ENCODE data around the gene MRPL20. TPM values are rescaled to one million over a fixed set of nuclear protein-coding genes. Genes with fewer than 3 reads are reported as not detected.

MRPL20 gene
- polyA plus RNA-seq, 3 donors = 110 to 228 (median 190) TPM

DNA sequence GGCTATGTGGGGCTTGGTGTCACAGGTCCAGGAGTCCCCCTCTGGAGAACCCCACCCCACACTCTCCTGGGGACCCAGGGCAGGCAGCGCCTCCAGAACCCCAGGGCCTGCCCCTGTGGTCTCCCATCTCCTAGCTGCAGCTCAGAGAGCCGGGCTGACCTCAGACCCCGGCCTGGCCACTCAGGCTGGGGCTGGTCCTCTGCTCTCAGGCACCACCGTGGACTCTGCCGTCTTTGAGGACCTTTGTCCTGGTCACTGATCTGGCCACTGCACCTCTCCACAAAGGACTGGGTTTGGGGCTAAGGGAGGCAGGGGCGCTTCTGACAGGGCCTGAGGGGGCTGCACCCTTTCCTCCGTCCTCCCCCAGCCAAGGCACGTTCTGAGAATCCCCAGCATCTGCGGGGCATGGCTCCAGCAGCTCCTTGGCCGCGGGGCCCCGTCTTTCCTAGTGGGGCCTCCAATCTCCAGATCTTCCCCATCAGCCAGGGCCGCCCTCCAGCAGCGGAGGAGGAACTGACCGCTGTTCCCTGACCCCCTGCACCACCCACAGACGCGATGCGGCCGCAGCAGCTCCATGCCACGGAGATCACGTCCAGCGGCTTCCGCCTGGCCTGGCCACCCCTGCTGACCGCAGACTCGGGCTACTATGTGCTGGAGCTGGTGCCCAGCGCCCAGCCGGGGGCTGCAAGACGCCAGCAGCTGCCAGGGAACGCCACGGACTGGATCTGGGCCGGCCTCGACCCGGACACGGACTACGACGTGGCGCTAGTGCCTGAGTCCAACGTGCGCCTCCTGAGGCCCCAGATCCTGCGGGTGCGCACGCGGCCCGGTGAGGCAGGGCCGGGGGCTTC lies 31.7 kb upstream of the MRPL20 start:
- H3K27ac ChIP-seq (ENCODE audit: low read depth, low read length) = no peak overlapping the region
- 73 to 87% (median 80%) methylated on average over 41 to 45 of the region's 45 CpGs for WGBS, 3 donors

DNA sequence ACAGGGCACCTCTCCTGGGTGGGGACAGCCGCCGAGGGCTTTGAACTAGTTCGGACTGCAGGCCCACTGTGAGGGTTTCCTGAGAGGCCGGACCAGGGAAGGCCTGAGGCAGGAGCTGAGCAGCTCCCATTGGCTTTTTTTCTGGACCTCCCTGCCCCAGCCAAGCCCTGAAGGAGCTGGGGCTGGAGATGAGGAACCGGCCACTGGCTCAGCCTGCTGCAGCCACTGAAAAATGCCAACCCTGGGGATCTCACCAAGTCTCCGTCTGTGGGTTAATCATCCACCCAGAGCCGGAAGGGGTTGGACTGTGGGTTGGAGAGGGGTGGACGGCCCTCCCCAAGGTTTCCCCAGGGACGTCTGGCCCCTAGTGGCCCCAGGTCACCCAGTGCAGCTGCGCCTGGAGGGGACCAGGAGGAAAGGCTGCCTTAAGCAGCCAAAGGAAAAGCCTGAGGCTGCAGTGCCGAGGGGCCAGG lies 30.8 kb upstream of the MRPL20 start:
- 24 to 65% (median 63%) methylated on average over 11 of the region's 11 CpGs for WGBS, 3 donors
- no peak overlapping the region for H3K27ac ChIP-seq (ENCODE audit: low read depth, low read length)

DNA sequence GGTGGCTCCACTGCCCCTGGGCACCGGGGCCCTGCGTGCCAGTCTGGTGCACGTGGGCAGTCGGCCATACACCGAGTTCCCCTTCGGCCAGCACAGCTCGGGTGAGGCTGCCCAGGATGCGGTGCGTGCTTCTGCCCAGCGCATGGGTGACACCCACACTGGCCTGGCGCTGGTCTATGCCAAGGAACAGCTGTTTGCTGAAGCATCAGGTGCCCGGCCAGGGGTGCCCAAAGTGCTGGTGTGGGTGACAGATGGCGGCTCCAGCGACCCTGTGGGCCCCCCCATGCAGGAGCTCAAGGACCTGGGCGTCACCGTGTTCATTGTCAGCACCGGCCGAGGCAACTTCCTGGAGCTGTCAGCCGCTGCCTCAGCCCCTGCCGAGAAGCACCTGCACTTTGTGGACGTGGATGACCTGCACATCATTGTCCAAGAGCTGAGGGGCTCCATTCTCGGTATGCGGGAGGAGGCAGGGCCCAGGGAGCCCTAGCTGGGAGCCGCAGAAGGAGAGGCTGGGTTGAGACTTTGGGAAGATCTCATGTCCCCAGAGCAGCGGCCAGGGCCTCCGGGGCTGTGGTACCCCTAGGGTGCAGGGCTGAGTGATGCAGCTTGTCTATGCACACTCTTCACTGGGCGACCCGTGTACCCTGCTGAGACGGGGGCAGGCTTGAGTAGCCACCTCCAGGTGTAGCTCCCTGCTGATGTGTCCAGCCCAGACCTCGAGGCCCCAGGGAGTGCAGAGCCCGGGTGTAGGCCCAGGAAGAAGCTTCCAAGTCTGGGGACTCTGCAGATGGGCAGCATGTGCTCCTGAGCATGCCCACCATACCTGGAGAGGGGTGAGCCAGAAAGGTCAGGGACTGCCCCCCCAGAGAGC lies 30.2 kb upstream of the MRPL20 start:
- 31 to 76% (median 75%) methylated on average over 31 of the region's 31 CpGs for WGBS, 3 donors

DNA sequence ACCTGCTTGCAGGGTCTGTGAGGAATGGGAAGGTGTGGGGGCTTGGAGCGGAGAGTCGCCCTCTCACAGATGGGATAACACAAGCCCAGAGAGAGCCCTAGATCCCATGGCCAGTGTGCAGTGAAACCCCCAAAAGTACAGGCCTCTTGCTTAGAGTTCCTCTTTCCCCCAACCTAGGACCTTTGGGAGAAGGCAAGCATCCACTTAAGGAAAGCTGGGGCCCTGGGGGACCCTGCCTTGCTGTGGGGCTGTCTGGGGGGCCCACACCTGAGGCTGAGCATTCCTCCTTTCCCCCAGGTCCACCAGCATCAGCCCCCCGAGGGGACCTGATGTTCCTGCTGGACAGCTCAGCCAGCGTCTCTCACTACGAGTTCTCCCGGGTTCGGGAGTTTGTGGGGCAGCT lies 29.5 kb upstream of the MRPL20 start:
- no peak overlapping the region for H3K27ac ChIP-seq (ENCODE audit: low read depth, low read length)
- WGBS, 3 donors = 44 to 82% (median 75%) methylated on average over 7 of the region's 7 CpGs

More for the DNA sequence above, 30.2 kb upstream of the MRPL20 start:
- H3K27ac ChIP-seq (ENCODE audit: low read depth, low read length) = no peak overlapping the region

- H3K27ac ChIP-seq (ENCODE audit: low read depth, low read length) = no peak overlapping the region
- WGBS, 3 donors = 10 to 19% (median 14%) methylated on average over 34 to 40 of the region's 40 CpGs
These were observed 29.0 kb upstream of the MRPL20 start for GRCh38 chr1:1435911-1436629.

- WGBS, 3 donors = 6 to 13% (median 6%) methylated on average over 44 to 89 of the region's 89 CpGs
- H3K27ac ChIP-seq (ENCODE audit: low read depth, low read length) = peak within 1 kb of the TSS; percentile 11
These were observed 28.2 kb upstream of the MRPL20 start, which contains the start of gene VWA1 for GRCh38 chr1:1435106-1435903. VWA1 (plus strand) TSS chr1:1435690; CDS start chr1:1435749, 59 bp downstream.

GRCh38 chr1:1434824-1435105 lies 27.7 kb upstream of the MRPL20 start:
- 54 to 68% (median 59%) methylated on average over 4 of the region's 4 CpGs for WGBS, 3 donors
- H3K27ac ChIP-seq (ENCODE audit: low read depth, low read length) = peak overlapping the region; percentile 11

GRCh38 chr1:1434131-1434823 lies 27.2 kb upstream of the MRPL20 start:
- H3K27ac ChIP-seq (ENCODE audit: low read depth, low read length) = no peak overlapping the region
- 14 to 32% (median 14%) methylated on average over 28 to 32 of the region's 32 CpGs for WGBS, 3 donors

DNA sequence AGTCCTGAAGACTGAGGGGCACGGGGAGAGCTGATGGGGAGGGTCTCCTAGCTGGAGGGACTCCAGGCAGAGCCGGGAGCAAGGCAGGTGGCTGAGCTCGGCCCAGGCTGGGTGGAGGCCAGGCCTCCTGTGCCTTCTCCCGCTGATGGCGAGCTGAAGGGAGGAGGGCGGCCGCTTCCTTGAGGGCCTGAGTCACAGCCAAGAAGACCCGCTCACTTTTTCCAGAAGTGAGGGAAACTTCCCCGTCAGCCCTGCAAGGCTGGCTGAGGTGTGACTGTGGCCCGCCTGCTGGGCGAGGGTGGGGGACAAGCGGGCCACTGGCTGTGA lies 26.7 kb upstream of the MRPL20 start:
- H3K27ac ChIP-seq (ENCODE audit: low read depth, low read length) = peak overlapping the region; percentile 93
- 12 to 19% (median 12%) methylated on average over 8 to 12 of the region's 12 CpGs for WGBS, 3 donors

GRCh38 chr1:1432951-1433803 lies 26.1 kb upstream of the MRPL20 start:
- H3K27ac ChIP-seq (ENCODE audit: low read depth, low read length) = peak overlapping the region; percentile 93

DNA sequence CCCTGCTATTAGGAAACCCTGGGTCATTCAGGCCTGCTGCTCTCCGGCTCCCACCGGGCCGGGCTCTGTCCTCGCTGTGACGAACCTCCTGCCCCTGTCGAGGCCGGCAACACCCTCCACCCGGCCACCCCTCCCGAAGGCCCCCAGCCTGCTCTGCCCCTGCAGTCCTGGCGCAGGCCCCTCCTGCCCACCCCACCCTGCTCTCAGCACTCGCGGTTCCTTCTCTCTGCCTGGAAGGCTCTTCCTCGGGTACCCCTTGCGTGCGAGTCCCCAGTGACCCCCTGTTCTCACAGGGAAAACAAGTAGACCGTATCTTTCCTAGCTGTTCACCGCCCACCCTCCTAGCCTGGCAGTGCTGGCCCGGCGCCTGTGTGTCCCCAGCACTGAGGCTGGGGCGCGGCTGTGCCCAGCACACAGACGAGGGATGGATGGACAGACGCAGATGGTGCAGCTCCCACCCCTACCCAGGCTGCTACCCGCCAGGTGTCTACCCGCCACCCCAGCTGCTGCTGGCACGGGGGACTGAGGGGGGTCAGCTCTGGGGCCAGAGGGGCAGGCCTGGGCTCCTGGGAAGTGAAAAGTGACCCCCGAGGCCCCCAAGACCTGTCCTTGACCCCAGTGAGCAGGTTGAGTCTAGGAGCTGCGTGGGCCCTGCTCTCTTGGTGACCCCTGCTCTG lies 25.3 kb upstream of the MRPL20 start:
- 34 to 65% (median 49%) methylated on average over 28 of the region's 28 CpGs for WGBS, 3 donors
- H3K27ac ChIP-seq (ENCODE audit: low read depth, low read length) = peak overlapping the region; percentile 17

More at GRCh38 chr1:1432951-1433803, 26.1 kb upstream of the MRPL20 start:
- WGBS, 3 donors = 22 to 39% (median 39%) methylated on average over 33 to 34 of the region's 34 CpGs

GRCh38 chr1:1431845-1432273 lies 24.8 kb upstream of the MRPL20 start:
- H3K27ac ChIP-seq (ENCODE audit: low read depth, low read length) = no peak overlapping the region
- WGBS, 3 donors = 29 to 41% (median 32%) methylated on average over 5 of the region's 5 CpGs

DNA sequence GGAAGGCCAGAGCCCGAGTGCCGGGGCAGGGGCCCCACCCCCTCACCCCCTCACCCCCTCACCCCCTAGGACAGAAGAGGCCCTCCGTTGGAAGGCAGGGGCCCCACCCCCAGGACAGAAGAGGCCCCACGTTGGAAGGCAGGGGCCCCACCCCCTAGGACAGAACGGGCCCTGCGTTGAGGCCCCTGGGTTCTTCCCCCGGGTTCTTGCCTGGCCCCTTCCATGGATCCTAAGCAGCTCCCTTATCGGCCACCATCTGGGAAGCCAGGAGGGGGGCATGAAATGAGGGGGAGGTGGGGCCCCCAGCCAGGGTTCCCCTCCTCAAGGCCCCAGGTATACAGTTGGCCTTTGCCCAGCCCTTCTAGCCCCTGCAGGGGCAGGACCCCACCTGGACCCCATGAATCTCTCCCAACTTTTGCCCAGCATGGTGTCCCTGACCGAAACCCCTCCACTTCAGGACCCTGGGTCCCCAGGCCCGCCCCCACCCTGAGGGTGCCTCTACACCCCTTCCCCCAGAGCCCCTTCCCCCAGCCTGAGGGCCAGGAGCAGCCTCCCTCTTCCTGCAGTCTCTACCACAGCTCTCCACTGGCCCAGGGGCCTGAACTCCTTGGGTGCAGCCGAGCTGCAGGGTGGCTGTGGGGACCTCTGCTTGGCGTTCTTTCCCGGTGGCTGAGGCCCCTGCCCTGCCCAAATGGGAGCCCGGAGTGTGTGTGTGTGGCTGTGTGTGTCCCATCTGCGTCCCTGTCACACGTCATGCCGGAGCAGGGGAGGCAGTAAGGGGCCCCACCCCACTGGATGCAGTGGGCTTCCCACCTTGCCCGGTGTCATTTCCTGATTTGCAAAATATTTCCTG lies 24.1 kb upstream of the MRPL20 start:
- no peak overlapping the region for H3K27ac ChIP-seq (ENCODE audit: low read depth, low read length)
- 32 to 47% (median 45%) methylated on average over 14 to 18 of the region's 18 CpGs for WGBS, 3 donors

DNA sequence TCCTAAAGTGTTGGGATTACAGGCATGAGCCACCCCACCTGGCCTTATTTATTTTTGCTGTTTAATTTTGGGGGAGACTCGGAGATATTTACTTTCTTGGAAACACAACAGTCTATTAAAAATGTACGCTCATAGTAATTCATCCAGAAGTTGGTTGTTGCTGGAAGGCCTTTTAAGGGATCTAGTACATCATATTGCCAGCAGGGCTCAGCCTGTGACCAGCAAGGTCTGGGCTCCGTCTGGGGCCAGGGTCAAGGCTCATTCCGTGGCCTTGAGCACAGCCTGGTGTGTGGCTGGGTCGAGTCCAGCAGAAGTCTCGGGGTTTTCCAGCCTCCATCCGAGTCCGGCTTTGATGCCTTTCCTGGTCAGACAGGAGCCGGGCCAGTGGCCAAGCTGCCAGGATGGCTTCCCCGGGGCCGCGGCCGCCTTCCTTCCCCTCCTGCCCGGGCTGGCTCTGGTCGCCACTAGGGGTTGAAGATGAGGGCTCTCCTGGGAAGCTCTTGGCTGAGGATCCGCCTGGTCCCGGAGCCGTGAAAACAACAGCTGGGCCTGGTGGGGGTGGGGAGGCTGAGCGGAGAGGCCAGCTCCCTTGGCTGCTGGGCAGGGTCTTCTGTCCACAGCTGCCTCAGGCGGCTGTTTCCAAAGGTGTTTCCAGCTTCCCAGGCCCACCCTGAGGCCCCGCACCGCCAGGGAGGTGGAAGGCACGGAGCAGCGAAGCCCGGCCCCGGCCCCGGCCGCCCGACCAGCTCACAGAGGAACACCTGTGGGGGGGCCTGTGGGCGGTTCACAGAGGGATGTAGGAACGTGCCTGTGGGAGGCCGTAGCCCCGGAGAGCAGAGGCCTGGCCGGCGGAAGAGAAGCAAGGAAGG lies 23.3 kb upstream of the MRPL20 start:
- WGBS, 3 donors = 14 to 29% (median 16%) methylated on average over 33 to 35 of the region's 35 CpGs
- no peak overlapping the region for H3K27ac ChIP-seq (ENCODE audit: low read depth, low read length)

All from adipose tissue (tissue), 3 donors.